GM23338 (cell line): ENCODE data around the gene ANKRD40CL. TPM values are rescaled to one million over a fixed set of nuclear protein-coding genes. Genes with fewer than 3 reads are reported as not detected.

ENCODE experiments used
- ATAC-seq: fragments of 200-7000 bp; cut with Tn5 transposase; 3 replicates; pipeline ENCODE4 v1.9.1; 2020
- DNase-seq: peaks from one replicate; pipeline ENCODE4 v3.0.0-alpha.2; 2015; ENCODE audit warnings: low spot score
- H2AFZ ChIP-seq: fragments of 200-600 bp; sonication (generic); 2 replicates; pipeline ENCODE4 v1.8.0; 2016; ENCODE audit warnings: antibody characterized with exemption, mild to moderate bottlenecking, moderate library complexity
- H3F3A ChIP-seq: fragments of 200-600 bp; sonication (generic); replicated peaks from 2 replicates; pipeline ENCODE4 v1.8.0; 2017; ENCODE audit warnings: antibody characterized with exemption, mixed run types, low read depth
- H3K27ac ChIP-seq: fragments of 200-600 bp; sonication (generic); 2 replicates; pipeline ENCODE4 v1.6.1; 2016; ENCODE audit warnings: low read depth
- H3K27me3 ChIP-seq: fragments of 200-600 bp; sonication (generic); 2 replicates; pipeline ENCODE4 v1.8.0; 2016; ENCODE audit warnings: mild to moderate bottlenecking, mixed run types, moderate library complexity; ENCODE audit not compliant: insufficient read depth
- H3K36me3 ChIP-seq: fragments of 200-600 bp; sonication (generic); 2 replicates; pipeline ENCODE4 v1.8.0; 2016; ENCODE audit warnings: mild to moderate bottlenecking; ENCODE audit not compliant: insufficient read depth
- H3K4me1 ChIP-seq: fragments of 200-600 bp; sonication (generic); 2 replicates; pipeline ENCODE4 v1.8.0; 2016; ENCODE audit warnings: mild to moderate bottlenecking, moderate library complexity; ENCODE audit not compliant: insufficient read depth
- H3K4me2 ChIP-seq: fragments of 200-600 bp; sonication (generic); 2 replicates; pipeline ENCODE4 v1.7.1; 2017; ENCODE audit warnings: mixed run types
- H3K4me3 ChIP-seq: fragments of 200-600 bp; sonication (generic); 2 replicates; pipeline ENCODE4 v1.6.1; 2016; ENCODE audit warnings: mixed run types
- H3K79me2 ChIP-seq: fragments of 200-600 bp; sonication (generic); replicated peaks from 2 replicates; pipeline ENCODE4 v1.8.0; 2017; ENCODE audit warnings: mild to moderate bottlenecking; ENCODE audit not compliant: insufficient read depth
- H3K9me2 ChIP-seq: fragments of 200-600 bp; sonication (generic); 2 replicates; pipeline ENCODE4 v1.8.0; 2017; ENCODE audit not compliant: insufficient read depth
- H4K20me1 ChIP-seq: fragments of 200-600 bp; sonication (generic); replicated peaks from 2 replicates; pipeline ENCODE4 v1.8.0; 2017; ENCODE audit warnings: mild to moderate bottlenecking; ENCODE audit not compliant: insufficient read depth
- H3K27ac Mint-ChIP-seq: 2 replicates; pipeline ENCODE4 v1.8.0; 2020; ENCODE audit warnings: inconsistent platforms, mild to moderate bottlenecking, moderate library complexity, mixed read lengths
- H3K27me3 Mint-ChIP-seq: 3 replicates; pipeline ENCODE4 v1.8.0; 2022; ENCODE audit warnings: low read depth, mild to moderate bottlenecking, moderate library complexity, mixed read lengths, inconsistent platforms; ENCODE audit not compliant: insufficient read depth, poor library complexity
- H3K36me3 Mint-ChIP-seq: 3 replicates; pipeline ENCODE4 v1.8.0; 2021; ENCODE audit warnings: low read depth, mild to moderate bottlenecking, inconsistent platforms, moderate library complexity, mixed read lengths
- H3K4me1 Mint-ChIP-seq: 3 replicates; pipeline ENCODE4 v1.8.0; 2020; ENCODE audit warnings: mild to moderate bottlenecking, inconsistent platforms, mixed read lengths
- H3K4me3 Mint-ChIP-seq: 3 replicates; pipeline ENCODE4 v1.8.0; 2021; ENCODE audit warnings: moderate library complexity, mild to moderate bottlenecking, inconsistent platforms, mixed read lengths
- H3K9me3 Mint-ChIP-seq: 3 replicates; pipeline ENCODE4 v1.8.0; 2020; ENCODE audit warnings: moderate library complexity, mild to moderate bottlenecking, inconsistent platforms, mixed read lengths
- CREB1 ChIP-seq: fragments of 250-450 bp; sonication (Bioruptor Pico); IDR thresholded peaks from 2 replicates; pipeline ENCODE4 v1.5.0; 2020; ENCODE audit warnings: low read depth, mild to moderate bottlenecking, moderate library complexity
- EZH2 ChIP-seq: fragments of 200-600 bp; sonication (generic); IDR thresholded peaks from one replicate; pipeline ENCODE4 v1.8.0; 2017; ENCODE audit warnings: antibody characterized with exemption, mild to moderate bottlenecking, low read depth; ENCODE audit not compliant: unreplicated experiment
- EZH2phosphoT487 ChIP-seq: fragments of 200-600 bp; sonication (generic); IDR thresholded peaks from one replicate; pipeline ENCODE4 v1.8.1; 2018; ENCODE audit warnings: antibody characterized with exemption; ENCODE audit not compliant: unreplicated experiment
- JUNB ChIP-seq: IDR thresholded peaks from one replicate; pipeline ENCODE4 v1.6.1; 2016; ENCODE audit warnings: antibody characterized with exemption; ENCODE audit not compliant: unreplicated experiment
- NANOG ChIP-seq: IDR thresholded peaks from 2 replicates; pipeline ENCODE4 v1.6.1; 2016; ENCODE audit warnings: antibody characterized with exemption, borderline replicate concordance
- POLR2AphosphoS5 ChIP-seq: IDR thresholded peaks from 2 replicates; pipeline ENCODE4 v1.6.1; 2016; ENCODE audit warnings: antibody characterized with exemption, low read depth
- ZNF114 ChIP-seq: fragments of 250-450 bp; sonication (Bioruptor Pico); IDR thresholded peaks from 2 replicates; pipeline ENCODE4 v1.5.0; 2020; ENCODE audit warnings: mild to moderate bottlenecking, moderate library complexity
- ZNF331 ChIP-seq: fragments of 250-450 bp; sonication (Bioruptor Pico); IDR thresholded peaks from 2 replicates; pipeline ENCODE4 v1.5.0; 2020; ENCODE audit warnings: low read depth, mild to moderate bottlenecking, moderate library complexity
- polyA plus RNA-seq: library from polyadenylated mRNA; unstranded; fragments of >200 nt; fragmentation: Nextera tagmentation; extraction: Ambion mirVana; gene quantifications from 2 replicates; pipeline ENCODE4 v1.2.1, GENCODE V29; 2016
- total RNA-seq: library from RNA; depleted of rRNA; stranded (reverse); fragments of >200 nt; shearing (Covaris generic); gene quantifications from 2 replicates; pipeline ENCODE4 v1.2.3, GENCODE V29; 2014
- TF ChIP-seq, protein P1 (sequence below): IDR thresholded peaks from one replicate; pipeline ENCODE4 v1.6.1; 2018; ENCODE audit warnings: antibody characterized with exemption; ENCODE audit not compliant: unreplicated experiment
- TF ChIP-seq, protein P2 (sequence below), 2 experiments: fragments of 200-600 bp in 1 of 2; sonication (generic) in 1 of 2; conservative IDR thresholded peaks; 2 replicates each; pipeline versions ENCODE4 v1.5.1 to v1.6.1; 2016 to 2017; ENCODE audit warnings: antibody characterized with exemption in 2 of 2, low read depth in 2 of 2, mild to moderate bottlenecking in 2 of 2, moderate library complexity in 1 of 2
- TF ChIP-seq, protein P3 (sequence below): IDR thresholded peaks from 2 replicates; pipeline ENCODE4 v1.6.1; 2016; ENCODE audit warnings: antibody characterized with exemption

The ANKRD40CL gene
- total and polyA plus RNA-seq, 2 experiments from 2014 or later, result not detected

DNA sequence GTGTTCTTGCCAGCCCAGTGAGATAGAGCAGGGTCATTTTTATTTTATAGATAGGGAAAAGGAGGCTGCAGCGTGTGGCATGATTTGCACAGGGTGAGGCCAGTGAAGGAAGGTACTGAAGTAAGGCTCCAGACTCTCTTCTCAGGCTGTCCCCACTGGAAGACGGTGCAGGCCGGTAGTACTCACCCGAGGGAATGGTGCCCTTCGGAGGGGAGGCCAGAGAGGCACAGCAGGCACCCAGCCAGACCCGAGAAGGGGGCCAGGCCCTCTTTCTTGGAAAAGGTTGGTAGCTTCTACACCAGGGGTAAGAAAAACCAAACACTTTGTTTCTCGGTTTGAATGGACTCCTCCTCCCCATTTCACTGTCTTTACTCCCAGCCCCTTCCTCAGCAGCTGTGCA is 288 bp downstream of the ANKRD40CL start (continued):
- TF ChIP-seq, protein P1, sequence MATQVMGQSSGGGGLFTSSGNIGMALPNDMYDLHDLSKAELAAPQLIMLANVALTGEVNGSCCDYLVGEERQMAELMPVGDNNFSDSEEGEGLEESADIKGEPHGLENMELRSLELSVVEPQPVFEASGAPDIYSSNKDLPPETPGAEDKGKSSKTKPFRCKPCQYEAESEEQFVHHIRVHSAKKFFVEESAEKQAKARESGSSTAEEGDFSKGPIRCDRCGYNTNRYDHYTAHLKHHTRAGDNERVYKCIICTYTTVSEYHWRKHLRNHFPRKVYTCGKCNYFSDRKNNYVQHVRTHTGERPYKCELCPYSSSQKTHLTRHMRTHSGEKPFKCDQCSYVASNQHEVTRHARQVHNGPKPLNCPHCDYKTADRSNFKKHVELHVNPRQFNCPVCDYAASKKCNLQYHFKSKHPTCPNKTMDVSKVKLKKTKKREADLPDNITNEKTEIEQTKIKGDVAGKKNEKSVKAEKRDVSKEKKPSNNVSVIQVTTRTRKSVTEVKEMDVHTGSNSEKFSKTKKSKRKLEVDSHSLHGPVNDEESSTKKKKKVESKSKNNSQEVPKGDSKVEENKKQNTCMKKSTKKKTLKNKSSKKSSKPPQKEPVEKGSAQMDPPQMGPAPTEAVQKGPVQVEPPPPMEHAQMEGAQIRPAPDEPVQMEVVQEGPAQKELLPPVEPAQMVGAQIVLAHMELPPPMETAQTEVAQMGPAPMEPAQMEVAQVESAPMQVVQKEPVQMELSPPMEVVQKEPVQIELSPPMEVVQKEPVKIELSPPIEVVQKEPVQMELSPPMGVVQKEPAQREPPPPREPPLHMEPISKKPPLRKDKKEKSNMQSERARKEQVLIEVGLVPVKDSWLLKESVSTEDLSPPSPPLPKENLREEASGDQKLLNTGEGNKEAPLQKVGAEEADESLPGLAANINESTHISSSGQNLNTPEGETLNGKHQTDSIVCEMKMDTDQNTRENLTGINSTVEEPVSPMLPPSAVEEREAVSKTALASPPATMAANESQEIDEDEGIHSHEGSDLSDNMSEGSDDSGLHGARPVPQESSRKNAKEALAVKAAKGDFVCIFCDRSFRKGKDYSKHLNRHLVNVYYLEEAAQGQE, result no peak

DNA sequence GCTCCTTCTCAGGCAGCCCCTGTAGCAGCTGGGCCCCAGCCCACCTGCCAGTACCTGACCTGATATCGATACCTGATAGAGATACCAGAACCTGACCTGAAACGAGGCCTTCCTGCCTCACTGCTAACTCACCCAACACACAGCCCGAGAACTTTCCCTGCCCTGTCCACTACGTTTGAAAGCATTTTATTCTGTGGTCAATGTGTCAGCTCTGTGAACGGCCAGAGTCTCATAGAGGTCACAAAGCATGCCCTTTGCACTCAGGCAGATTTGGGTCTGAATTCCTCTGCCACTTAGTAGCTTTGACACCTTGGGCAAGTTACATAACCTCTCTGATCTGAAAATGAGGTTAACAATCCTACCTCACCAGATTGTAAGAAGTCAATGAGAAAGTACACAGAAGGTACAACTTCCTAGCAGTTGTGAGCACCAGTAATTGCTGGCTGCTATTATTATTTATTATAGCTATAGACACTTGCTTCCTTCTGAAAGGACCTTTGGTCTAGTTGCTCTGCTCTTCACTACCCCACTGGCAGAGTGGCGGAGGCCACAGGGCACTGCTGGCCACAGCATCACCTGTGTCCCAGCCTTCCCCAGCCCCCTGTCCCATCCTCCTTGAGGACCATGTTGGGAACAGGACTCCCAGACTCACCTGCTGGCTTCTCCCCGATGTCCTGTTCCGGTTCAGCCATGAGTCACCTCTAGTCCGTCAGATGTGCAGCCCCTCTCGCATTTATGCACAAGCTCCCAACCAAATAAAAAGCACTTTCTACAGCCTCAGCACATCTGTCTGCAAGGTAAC is 895 bp downstream of the ANKRD40CL start:
- no peak for ATAC-seq
- Mint-ChIP-seq H3K27me3 (peaks cover 13% of the 10 kb centered on the region), H3K27ac (peak overlapping the region; percentile 71)
- TF ChIP-seq, protein P2, sequence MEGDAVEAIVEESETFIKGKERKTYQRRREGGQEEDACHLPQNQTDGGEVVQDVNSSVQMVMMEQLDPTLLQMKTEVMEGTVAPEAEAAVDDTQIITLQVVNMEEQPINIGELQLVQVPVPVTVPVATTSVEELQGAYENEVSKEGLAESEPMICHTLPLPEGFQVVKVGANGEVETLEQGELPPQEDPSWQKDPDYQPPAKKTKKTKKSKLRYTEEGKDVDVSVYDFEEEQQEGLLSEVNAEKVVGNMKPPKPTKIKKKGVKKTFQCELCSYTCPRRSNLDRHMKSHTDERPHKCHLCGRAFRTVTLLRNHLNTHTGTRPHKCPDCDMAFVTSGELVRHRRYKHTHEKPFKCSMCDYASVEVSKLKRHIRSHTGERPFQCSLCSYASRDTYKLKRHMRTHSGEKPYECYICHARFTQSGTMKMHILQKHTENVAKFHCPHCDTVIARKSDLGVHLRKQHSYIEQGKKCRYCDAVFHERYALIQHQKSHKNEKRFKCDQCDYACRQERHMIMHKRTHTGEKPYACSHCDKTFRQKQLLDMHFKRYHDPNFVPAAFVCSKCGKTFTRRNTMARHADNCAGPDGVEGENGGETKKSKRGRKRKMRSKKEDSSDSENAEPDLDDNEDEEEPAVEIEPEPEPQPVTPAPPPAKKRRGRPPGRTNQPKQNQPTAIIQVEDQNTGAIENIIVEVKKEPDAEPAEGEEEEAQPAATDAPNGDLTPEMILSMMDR (conservative IDR thresholded peaks at IDR 0.05; ENCODE audit: low read depth in 2 of 2), result no peak
- TF ChIP-seq POLR2AphosphoS5, result no peak
- TF ChIP-seq ZNF331 (CRISPR knock-in tag), result no peak
- TF ChIP-seq JUNB, result no peak
- TF ChIP-seq, protein P1, result no peak
- TF ChIP-seq ZNF114 (CRISPR knock-in tag), result no peak
- TF ChIP-seq CREB1 (CRISPR knock-in tag), result no peak
- TF ChIP-seq, protein P3, sequence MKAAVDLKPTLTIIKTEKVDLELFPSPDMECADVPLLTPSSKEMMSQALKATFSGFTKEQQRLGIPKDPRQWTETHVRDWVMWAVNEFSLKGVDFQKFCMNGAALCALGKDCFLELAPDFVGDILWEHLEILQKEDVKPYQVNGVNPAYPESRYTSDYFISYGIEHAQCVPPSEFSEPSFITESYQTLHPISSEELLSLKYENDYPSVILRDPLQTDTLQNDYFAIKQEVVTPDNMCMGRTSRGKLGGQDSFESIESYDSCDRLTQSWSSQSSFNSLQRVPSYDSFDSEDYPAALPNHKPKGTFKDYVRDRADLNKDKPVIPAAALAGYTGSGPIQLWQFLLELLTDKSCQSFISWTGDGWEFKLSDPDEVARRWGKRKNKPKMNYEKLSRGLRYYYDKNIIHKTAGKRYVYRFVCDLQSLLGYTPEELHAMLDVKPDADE, result no peak
- no peak for TF ChIP-seq NANOG
- TF ChIP-seq EZH2, result no peak
- TF ChIP-seq EZH2phosphoT487, result no peak

More for the DNA sequence above, 895 bp downstream of the ANKRD40CL start:
- H3K27ac ChIP-seq, result no peak overlapping the region
- no peaks in the 10 kb centered on the region for H3F3A ChIP-seq
- Mint-ChIP-seq H3K36me3 (no peaks in the 10 kb centered on the region), H3K9me3 (no peaks in the 10 kb centered on the region), H3K4me1 (peaks cover 18% of the 10 kb centered on the region), H3K4me3 (no peak overlapping the region)
- peaks cover 11% of the 10 kb centered on the region; the same call in 1 of the 2 replicates for H3K4me1 ChIP-seq
- H3K36me3 ChIP-seq, result no peaks in the 10 kb centered on the region; the same call in 1 of the 2 replicates
- no peak overlapping the region for H3K4me3 ChIP-seq
- DNase-seq, result no peak
- no peak overlapping the region for H3K4me2 ChIP-seq
- 0 out of 2 replicates have a peak overlapping the region, but pooled peaks have one; percentile 23 for H2AFZ ChIP-seq
- no peaks in the 10 kb centered on the region for H3K79me2 ChIP-seq
- no peaks in the 10 kb centered on the region for H3K27me3 ChIP-seq
- H3K9me2 ChIP-seq, result no peaks in the 10 kb centered on the region
- H4K20me1 ChIP-seq, result no peaks in the 10 kb centered on the region
